Measurements from ENCODE around the gene FLYWCH1. TPM values are rescaled to one million over a fixed set of nuclear protein-coding genes. Genes with fewer than 3 reads are reported as not detected.

Gene FLYWCH1
- total RNA-seq, 2 experiments from 2014 or later: 33.4 to 34.9 TPM

DNA sequence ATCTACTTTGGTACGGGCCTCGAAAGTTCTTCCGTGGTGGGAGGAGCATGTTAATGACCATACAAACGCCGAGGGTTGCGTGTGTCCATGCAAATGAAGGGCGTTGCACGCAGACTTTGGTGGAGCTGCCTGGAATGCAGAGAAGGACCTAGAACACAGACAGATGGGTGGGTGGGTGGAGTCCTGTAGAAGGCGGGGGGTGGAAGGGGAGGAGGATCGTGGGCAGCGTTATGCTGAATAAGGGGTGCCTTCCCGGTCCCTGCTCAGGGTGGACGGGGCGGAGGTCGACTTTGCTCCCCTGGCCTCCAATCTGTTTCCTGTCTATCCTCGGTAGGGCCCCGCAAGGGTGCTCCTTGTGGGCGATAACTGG lies 56.6 kb downstream of the FLYWCH1 start:
- POLR2A ChIA-PET: interaction anchor here (2.4 kb wide), 1 partner anchor 11 kb away, joined by 20 read pairs; the partner anchor contains the start of gene PKMYT1
- Mint-ChIP-seq H3K27me3 (peaks cover 25% of the 10 kb centered on the region), H3K4me1 (ENCODE audit: low read depth) (peaks cover 29% of the 10 kb centered on the region), H3K9me3 (no peaks in the 10 kb centered on the region), H3K36me3 (ENCODE audit: low read depth) (peaks cover 20% of the 10 kb centered on the region), H3K4me3 (peak overlapping the region; percentile 65), H3K27ac (no peak overlapping the region)
- DNase-seq (no peak), ATAC-seq (no peak)
- TF ChIP-seq, protein P1, sequence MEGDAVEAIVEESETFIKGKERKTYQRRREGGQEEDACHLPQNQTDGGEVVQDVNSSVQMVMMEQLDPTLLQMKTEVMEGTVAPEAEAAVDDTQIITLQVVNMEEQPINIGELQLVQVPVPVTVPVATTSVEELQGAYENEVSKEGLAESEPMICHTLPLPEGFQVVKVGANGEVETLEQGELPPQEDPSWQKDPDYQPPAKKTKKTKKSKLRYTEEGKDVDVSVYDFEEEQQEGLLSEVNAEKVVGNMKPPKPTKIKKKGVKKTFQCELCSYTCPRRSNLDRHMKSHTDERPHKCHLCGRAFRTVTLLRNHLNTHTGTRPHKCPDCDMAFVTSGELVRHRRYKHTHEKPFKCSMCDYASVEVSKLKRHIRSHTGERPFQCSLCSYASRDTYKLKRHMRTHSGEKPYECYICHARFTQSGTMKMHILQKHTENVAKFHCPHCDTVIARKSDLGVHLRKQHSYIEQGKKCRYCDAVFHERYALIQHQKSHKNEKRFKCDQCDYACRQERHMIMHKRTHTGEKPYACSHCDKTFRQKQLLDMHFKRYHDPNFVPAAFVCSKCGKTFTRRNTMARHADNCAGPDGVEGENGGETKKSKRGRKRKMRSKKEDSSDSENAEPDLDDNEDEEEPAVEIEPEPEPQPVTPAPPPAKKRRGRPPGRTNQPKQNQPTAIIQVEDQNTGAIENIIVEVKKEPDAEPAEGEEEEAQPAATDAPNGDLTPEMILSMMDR (IDR thresholded peaks at IDR 0.05): no peak
- CTCF ChIA-PET: interaction anchor here (0.9 to 1.1 kb wide), 2 partner anchors 41 to 48 kb away, joined by 3 read pairs; no protein-coding TSS in a partner anchor
- intact Hi-C loops (cut with micrococcal nuclease): no loop called here

DNA sequence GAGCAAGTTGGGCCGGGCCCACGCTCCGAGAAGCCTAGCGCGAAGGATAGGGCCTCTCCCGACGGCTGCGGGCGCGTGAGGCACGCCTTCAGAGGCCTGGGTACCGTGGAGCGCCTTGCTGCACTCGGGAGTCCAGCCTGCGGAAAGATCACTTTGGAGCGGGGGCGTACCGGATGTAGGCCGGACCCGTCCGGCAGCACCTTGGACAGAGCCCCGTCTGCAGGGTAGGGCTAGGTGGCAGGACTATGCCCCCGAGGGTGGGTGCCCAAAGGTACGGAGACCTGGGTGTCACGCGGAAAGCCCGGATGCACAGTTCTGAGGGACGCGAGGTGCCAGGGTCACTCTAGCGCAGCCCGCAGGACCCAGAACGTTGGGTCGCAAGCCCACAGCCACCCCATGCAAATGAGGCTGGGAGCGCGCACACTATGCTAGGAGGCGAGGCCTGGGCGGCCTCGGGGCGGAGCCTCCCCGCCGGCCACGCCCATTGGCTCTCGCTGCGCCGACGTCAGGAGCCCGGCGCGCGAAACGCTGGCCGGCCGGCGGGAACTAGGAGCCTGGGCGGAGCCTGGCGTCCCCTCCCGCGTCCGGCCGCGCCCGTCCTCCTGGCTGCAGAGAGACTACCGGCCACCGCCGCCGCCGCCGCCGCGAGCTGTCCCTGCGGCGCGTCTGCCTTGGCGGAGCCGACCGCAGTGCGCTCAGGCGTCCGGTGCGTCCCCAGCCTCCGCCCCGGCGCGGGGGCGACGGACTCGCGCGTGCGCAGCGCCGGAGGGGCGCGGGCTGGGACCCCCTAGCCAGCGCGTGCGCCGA lies 57.2 kb downstream of the FLYWCH1 start, which contains the start of gene PAQR4:
Gene PAQR4 (plus strand): TSS at position 611 of the 807 bp plus-strand sequence. CDS start 327 bp downstream, outside the sequence.
- intact Hi-C loops (cut with micrococcal nuclease): no loop called here
- ChIA-PET POLR2A (interaction anchor here (0.7 to 2.4 kb wide), 9 partner anchors 10 to 199 kb away, joined by 3 to 20 read pairs (median 4); partner anchors contain the start of genes PKMYT1 and TNFRSF12A), CTCF (interaction anchor here (0.9 to 1.7 kb wide), 7 partner anchors 9 to 124 kb away, joined by 3 to 14 read pairs (median 4); partner anchors contain the start of gene FLYWCH2)
- H3K27ac Mint-ChIP-seq: no peak within 1 kb of the TSS
- H3K27me3 Mint-ChIP-seq: peaks cover 21% of the 10 kb centered on the region
- ATAC-seq: peak; percentile 75
- TF ChIP-seq, protein P1 (IDR thresholded peaks at IDR 0.05): no peak
- peaks cover 20% of the 10 kb centered on the region for H3K36me3 Mint-ChIP-seq (ENCODE audit: low read depth)
- H3K9me3 Mint-ChIP-seq: no peaks in the 10 kb centered on the region
- H3K4me3 Mint-ChIP-seq: peak within 1 kb of the TSS; percentile 79
- DNase-seq: peak; percentile 86
- peaks cover 26% of the 10 kb centered on the region for H3K4me1 Mint-ChIP-seq (ENCODE audit: low read depth)

DNA sequence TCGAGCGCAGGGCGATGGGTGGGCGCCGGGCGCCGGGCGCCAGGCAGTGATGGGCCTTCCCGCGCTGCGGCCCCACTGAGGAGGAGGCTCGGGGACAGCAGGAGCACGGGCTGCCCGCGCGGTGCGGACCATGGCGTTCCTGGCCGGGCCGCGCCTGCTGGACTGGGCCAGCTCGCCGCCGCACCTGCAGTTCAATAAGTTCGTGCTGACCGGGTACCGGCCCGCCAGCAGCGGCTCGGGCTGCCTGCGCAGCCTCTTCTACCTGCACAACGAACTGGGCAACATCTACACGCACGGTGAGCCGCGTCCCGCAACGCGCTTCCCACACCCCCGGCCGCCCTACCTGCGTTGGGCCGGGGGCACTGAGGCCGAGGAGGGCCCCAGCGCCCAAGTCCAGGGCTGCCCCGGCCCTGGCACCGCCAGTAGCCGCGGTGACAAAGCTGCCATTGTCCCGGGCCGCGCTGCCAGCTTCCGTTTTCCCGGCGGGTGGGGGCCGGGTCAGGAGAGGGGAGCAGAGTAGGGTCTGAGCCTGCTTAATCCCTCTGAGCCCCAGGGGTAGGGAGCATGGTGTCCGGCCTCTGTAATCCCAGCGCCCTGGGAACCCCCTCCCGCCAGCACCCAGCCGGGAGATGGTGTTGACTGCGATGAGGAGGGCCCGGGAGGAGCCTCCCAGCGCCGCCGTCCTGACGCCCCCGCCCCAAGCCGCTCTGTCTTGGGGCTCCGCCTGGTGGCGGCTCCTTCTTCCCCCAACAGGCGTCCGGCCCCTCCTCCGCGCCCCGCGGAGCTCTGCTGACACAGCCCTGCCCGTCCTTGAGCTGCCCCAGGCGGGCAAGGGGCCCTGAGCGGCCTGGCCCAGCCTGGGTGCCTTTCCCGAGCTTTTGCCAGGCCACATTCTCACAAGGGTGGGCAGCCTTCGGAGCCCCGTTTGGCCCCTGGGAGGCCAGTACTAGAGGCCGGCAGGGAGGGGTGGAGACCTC lies 58.1 kb downstream of the FLYWCH1 start:
- intact Hi-C loops (cut with micrococcal nuclease): no loop called here
- ATAC-seq: peak; percentile 79
- Mint-ChIP-seq H3K9me3 (no peaks in the 10 kb centered on the region), H3K27me3 (peaks cover 19% of the 10 kb centered on the region), H3K27ac (no peak overlapping the region), H3K4me3 (peak overlapping the region; percentile 79), H3K36me3 (ENCODE audit: low read depth) (peaks cover 23% of the 10 kb centered on the region), H3K4me1 (ENCODE audit: low read depth) (peaks cover 23% of the 10 kb centered on the region)
- CTCF ChIA-PET: interaction anchor here (0.6 to 1.7 kb wide), 13 partner anchors 8 to 125 kb away, joined by 3 to 14 read pairs (median 4); partner anchors contain the start of genes FLYWCH1, FLYWCH2 and PKMYT1
- TF ChIP-seq, protein P1 (IDR thresholded peaks at IDR 0.05): peak; percentile 76
- POLR2A ChIA-PET: interaction anchor here (0.7 to 2.4 kb wide), 10 partner anchors 9 to 890 kb away, joined by 3 to 20 read pairs (median 4); partner anchors contain the start of genes PKMYT1 and TNFRSF12A
- peak; percentile 93 for DNase-seq

DNA sequence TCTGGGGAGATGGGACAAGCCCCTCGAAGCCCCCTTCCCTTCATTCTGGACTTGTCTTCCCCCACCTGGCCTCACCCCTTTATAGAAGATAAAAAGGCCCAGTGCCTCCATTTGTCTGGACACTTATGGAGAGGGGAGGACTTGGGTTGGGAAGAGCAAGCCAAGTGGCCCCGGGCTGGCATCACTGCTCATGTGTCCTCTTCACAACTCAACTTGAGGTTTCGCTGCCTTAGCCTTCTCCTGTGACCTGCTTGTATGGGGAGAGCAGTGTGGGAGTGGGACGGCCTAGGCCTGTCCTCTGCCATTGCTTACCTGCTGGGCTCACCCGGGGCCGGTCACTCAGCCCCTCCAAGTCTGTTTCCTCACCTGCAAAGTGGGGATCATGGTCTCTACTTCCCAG lies 58.8 kb downstream of the FLYWCH1 start:
- peak overlapping the region; percentile 79 for H3K4me3 Mint-ChIP-seq
- no peak for ATAC-seq
- H3K9me3 Mint-ChIP-seq: no peaks in the 10 kb centered on the region
- intact Hi-C loops (cut with micrococcal nuclease): no loop called here
- no peak for DNase-seq
- CTCF ChIA-PET: interaction anchor here (0.6 to 1.7 kb wide), 12 partner anchors 8 to 126 kb away, joined by 3 to 14 read pairs (median 4); partner anchors contain the start of genes FLYWCH1, FLYWCH2 and PKMYT1
- POLR2A ChIA-PET: interaction anchor here (0.7 to 2.4 kb wide), 7 partner anchors 9 to 891 kb away, joined by 3 to 20 read pairs (median 6); partner anchors contain the start of genes PKMYT1 and TNFRSF12A
- H3K27ac Mint-ChIP-seq: no peak overlapping the region
- peaks cover 24% of the 10 kb centered on the region for H3K36me3 Mint-ChIP-seq (ENCODE audit: low read depth)
- TF ChIP-seq, protein P1 (IDR thresholded peaks at IDR 0.05): no peak
- peaks cover 15% of the 10 kb centered on the region for H3K27me3 Mint-ChIP-seq
- H3K4me1 Mint-ChIP-seq (ENCODE audit: low read depth): peaks cover 19% of the 10 kb centered on the region

All from activated CD8-positive, alpha-beta T cell treated with anti-CD3 and anti-CD28 coated beads for 36 hours (primary cell).